Measurements from ENCODE around the gene SCARF2. TPM values are rescaled to one million over a fixed set of nuclear protein-coding genes. Genes with fewer than 3 reads are reported as not detected.

Gene SCARF2
- total and polyA plus RNA-seq, 2 of the 13 experiments (the other 11 are each of a cell fraction or from before 2014, with no cell fraction given): 3.3 to 6.2 TPM

GRCh38 chr22:20393705-20394476, 43.7 kb downstream of the SCARF2 start, which contains the start of gene ZNF74 (continued):
- TF ChIP-seq TRIM22 (IDR thresholded peaks at IDR 0.05): no peak
- peak; percentile 83; the same call in 1 of the 2 replicates for TF ChIP-seq NRL (CRISPR knock-in tag; IDR thresholded peaks at IDR 0.05; ENCODE audit: borderline replicate concordance)
- TF ChIP-seq ZBTB46 (CRISPR knock-in tag; IDR thresholded peaks at IDR 0.05; ENCODE audit: borderline replicate concordance): no peak
- peak; percentile 23 for TF ChIP-seq ISL2 (CRISPR knock-in tag; IDR thresholded peaks at IDR 0.05)
- no peak for TF ChIP-seq HOMEZ (CRISPR knock-in tag; IDR thresholded peaks at IDR 0.05; ENCODE audit: low read depth)
- TF ChIP-seq ZSCAN12 (CRISPR knock-in tag; IDR thresholded peaks at IDR 0.05): peak; percentile 76; the same call in 1 of the 2 replicates
- TF ChIP-seq ZNF101 (CRISPR knock-in tag; IDR thresholded peaks at IDR 0.05; ENCODE audit: borderline replicate concordance, low read depth): no peak
- TF ChIP-seq MATR3 (CRISPR knock-in tag; IDR thresholded peaks at IDR 0.05): no peak
- peak; percentile 46; the same call in 1 of the 2 replicates for TF ChIP-seq MED1 (CRISPR knock-in tag; IDR thresholded peaks at IDR 0.05)
- TF ChIP-seq KLF9 (CRISPR knock-in tag; IDR thresholded peaks at IDR 0.05; ENCODE audit: low read depth): 0 out of 2 replicates have a peak, but pooled peaks have one; percentile 42
- no peak for TF ChIP-seq HNRNPK (IDR thresholded peaks at IDR 0.05; ENCODE audit: low read depth, low read length, poor library complexity, severe bottlenecking)
- no peak for TF ChIP-seq GTF2F1 (IDR thresholded peaks at IDR 0.05; ENCODE audit: low read length)
- TF ChIP-seq ZKSCAN8 (CRISPR knock-in tag; IDR thresholded peaks at IDR 0.05; ENCODE audit: borderline replicate concordance): peak; percentile 26; the same call in 1 of the 2 replicates
- no peak for TF ChIP-seq IKZF4 (CRISPR knock-in tag; IDR thresholded peaks at IDR 0.05; ENCODE audit: borderline replicate concordance, low read depth, not compliant biosample characterization)
- TF ChIP-seq CENPBD1 (CRISPR knock-in tag; IDR thresholded peaks at IDR 0.05; ENCODE audit: borderline replicate concordance, low read depth): no peak
- no peak for TF ChIP-seq ZNF597 (CRISPR knock-in tag; IDR thresholded peaks at IDR 0.05)
- TF ChIP-seq MAZ (IDR thresholded peaks at IDR 0.05; ENCODE audit: borderline replicate concordance, low read depth, low read length): no peak
- TF ChIP-seq MAZ (CRISPR knock-in tag; IDR thresholded peaks at IDR 0.05; ENCODE audit: low read depth): peak; percentile 68; the same call in 1 of the 2 replicates
- TF ChIP-seq PCBP2 (optimal IDR thresholded peaks at IDR 0.05; ENCODE audit: low read depth, low read length, poor library complexity, severe bottlenecking): no peak
- TF ChIP-seq HIC2 (CRISPR knock-in tag; IDR thresholded peaks at IDR 0.05; ENCODE audit: low read depth): no peak
- TF ChIP-seq ZNF20 (CRISPR knock-in tag; IDR thresholded peaks at IDR 0.05): no peak

All from HepG2 (cell line).